GM12878 (cell line): ENCODE measurements around the gene VARS2. TPM values are rescaled to one million over a fixed set of nuclear protein-coding genes. Genes with fewer than 3 reads are reported as not detected.

ENCODE experiments used
- ATF7 ChIP-seq: fragments of 450-650 bp; IDR thresholded peaks from 2 replicates; pipeline ENCODE4 v1.6.1; 2016; ENCODE audit warnings: low read depth, mild to moderate bottlenecking
- BACH1 ChIP-seq: fragments of 450-650 bp; IDR thresholded peaks from 2 replicates; pipeline ENCODE4 v1.6.1; 2017; ENCODE audit warnings: mild to moderate bottlenecking, borderline replicate concordance
- BCL11A ChIP-seq: IDR thresholded peaks from 2 replicates; pipeline ENCODE4 v1.6.1; 2011; ENCODE audit warnings: low read depth, low read length
- BMI1 ChIP-seq: fragments of 450-650 bp; IDR thresholded peaks from 2 replicates; pipeline ENCODE4 v1.6.1; 2016; ENCODE audit warnings: mild to moderate bottlenecking, moderate library complexity, borderline replicate concordance
- DPF2 ChIP-seq: fragments of 450-650 bp; IDR thresholded peaks from 2 replicates; pipeline ENCODE4 v1.6.1; 2017; ENCODE audit warnings: mild to moderate bottlenecking
- FOS ChIP-seq: IDR thresholded peaks from 3 replicates; pipeline ENCODE4 v1.6.1; 2011; ENCODE audit warnings: borderline replicate concordance; ENCODE audit not compliant: insufficient read length; ENCODE audit errors: extremely low read depth
- MXI1 ChIP-seq: fragments of 150-350 bp; IDR thresholded peaks from 2 replicates; pipeline ENCODE4 v1.6.1; 2011; ENCODE audit warnings: low read depth, mild to moderate bottlenecking, inconsistent platforms, low read length, improper control_type of control experiment
- PAX5 ChIP-seq: IDR thresholded peaks from 2 replicates; pipeline ENCODE4 v1.6.1; 2011; ENCODE audit warnings: low read depth, low read length, borderline replicate concordance
- RBBP5 ChIP-seq: fragments of 200-600 bp; sonication (generic); conservative IDR thresholded peaks from 2 replicates; pipeline ENCODE4 v1.6.1; 2016
- RELA ChIP-seq: fragments of 450-650 bp; IDR thresholded peaks from 2 replicates; pipeline ENCODE4 v1.8.0; 2014; ENCODE audit warnings: borderline replicate concordance; ENCODE audit not compliant: partially characterized antibody
- RUNX3 ChIP-seq: IDR thresholded peaks from 2 replicates; pipeline ENCODE4 v1.6.1; 2012; ENCODE audit warnings: low read length, inconsistent platforms
- SPI1 ChIP-seq: IDR thresholded peaks from 2 replicates; pipeline ENCODE4 v1.6.1; 2011; ENCODE audit warnings: low read depth, mild to moderate bottlenecking, low read length, moderate library complexity, borderline replicate concordance; ENCODE audit not compliant: insufficient read depth
- SREBF1 ChIP-seq: IDR thresholded peaks from 2 replicates; pipeline ENCODE4 v1.6.1; 2012; ENCODE audit warnings: mild to moderate bottlenecking, low read length
- SRF ChIP-seq, 2 experiments: IDR thresholded peaks; 2 replicates each; pipeline ENCODE4 v1.6.1; 2011; ENCODE audit warnings: low read depth in 2 of 2, low read length in 2 of 2, mild to moderate bottlenecking in 1 of 2, moderate library complexity in 1 of 2
- STAT3 ChIP-seq: IDR thresholded peaks from 2 replicates; pipeline ENCODE4 v1.6.1; 2011; ENCODE audit warnings: low read depth, low read length, improper control_type of control experiment
- SUZ12 ChIP-seq: fragments of 200-600 bp; sonication (generic); IDR thresholded peaks from one replicate; pipeline ENCODE4 v1.6.1; 2018; ENCODE audit warnings: antibody characterized with exemption, mild to moderate bottlenecking; ENCODE audit not compliant: unreplicated experiment
- TBL1XR1 ChIP-seq: IDR thresholded peaks from 2 replicates; pipeline ENCODE4 v1.6.1; 2012; ENCODE audit warnings: low read depth, low read length, improper control_type of control experiment
- YY1 ChIP-seq: IDR thresholded peaks from 2 replicates; pipeline ENCODE4 v1.6.1; 2011; ENCODE audit warnings: low read depth, mild to moderate bottlenecking, low read length
- polyA plus RNA-seq, 11 experiments: library from polyadenylated mRNA; depleted of rRNA in 4 of 11; unstranded in 6 of 11; stranded (reverse) in 5 of 11; fragments of >200 nt; fragmentation: Nextera tagmentation in 4 of 11; fragmentation: Illumina TruSeq in 1 of 11; extraction: Ambion mirVana in 4 of 11; extraction: Trizol in 1 of 11; gene quantifications; 1 replicate in 1 of 11; 2 replicates in 10 of 11; pipeline versions ENCODE4 v1.2.1 to v1.2.3, GENCODE V29; 2011 to 2016; ENCODE audit warnings: inconsistent platforms in 2 of 11, missing spikeins in 2 of 11, low read depth in 1 of 11
- total RNA-seq, 4 experiments: library from RNA; depleted of rRNA in 3 of 4; stranded (reverse); fragments of >200 nt in 3 of 4; fragmentation: Illumina TruSeq in 1 of 4; extraction: Trizol in 1 of 4; gene quantifications; 2 replicates each; pipeline versions ENCODE4 v1.2.1 to v1.2.3, GENCODE V29; 2013 to 2021
- TF ChIP-seq, protein P1 (sequence below): IDR thresholded peaks from 2 replicates; pipeline ENCODE4 v1.6.1; 2011; ENCODE audit warnings: mild to moderate bottlenecking, low read depth, low read length, moderate library complexity; ENCODE audit not compliant: insufficient replicate concordance
- TF ChIP-seq, protein P2 (sequence below): IDR thresholded peaks from 2 replicates; pipeline ENCODE4 v1.6.1; 2011; ENCODE audit warnings: low read depth, low read length, improper control_type of control experiment, borderline replicate concordance
- TF ChIP-seq, protein P3 (sequence below): IDR thresholded peaks from 2 replicates; pipeline ENCODE4 v1.6.1; 2011; ENCODE audit warnings: borderline replicate concordance, low read depth, mild to moderate bottlenecking, moderate library complexity, low read length; ENCODE audit not compliant: insufficient read depth, poor library complexity, severe bottlenecking
- TF ChIP-seq, protein P4 (sequence below): fragments of 450-650 bp; formaldehyde crosslinking; IDR thresholded peaks from 2 replicates; pipeline ENCODE4 v1.4.0; 2020; ENCODE audit warnings: mild to moderate bottlenecking, moderate library complexity

VARS2 gene
- total and polyA plus RNA-seq, 10 of the 15 experiments (the other 5 are each of a cell fraction or from before 2014, with no cell fraction given), result 3.8 to 70.7 (median 49.1) TPM

DNA sequence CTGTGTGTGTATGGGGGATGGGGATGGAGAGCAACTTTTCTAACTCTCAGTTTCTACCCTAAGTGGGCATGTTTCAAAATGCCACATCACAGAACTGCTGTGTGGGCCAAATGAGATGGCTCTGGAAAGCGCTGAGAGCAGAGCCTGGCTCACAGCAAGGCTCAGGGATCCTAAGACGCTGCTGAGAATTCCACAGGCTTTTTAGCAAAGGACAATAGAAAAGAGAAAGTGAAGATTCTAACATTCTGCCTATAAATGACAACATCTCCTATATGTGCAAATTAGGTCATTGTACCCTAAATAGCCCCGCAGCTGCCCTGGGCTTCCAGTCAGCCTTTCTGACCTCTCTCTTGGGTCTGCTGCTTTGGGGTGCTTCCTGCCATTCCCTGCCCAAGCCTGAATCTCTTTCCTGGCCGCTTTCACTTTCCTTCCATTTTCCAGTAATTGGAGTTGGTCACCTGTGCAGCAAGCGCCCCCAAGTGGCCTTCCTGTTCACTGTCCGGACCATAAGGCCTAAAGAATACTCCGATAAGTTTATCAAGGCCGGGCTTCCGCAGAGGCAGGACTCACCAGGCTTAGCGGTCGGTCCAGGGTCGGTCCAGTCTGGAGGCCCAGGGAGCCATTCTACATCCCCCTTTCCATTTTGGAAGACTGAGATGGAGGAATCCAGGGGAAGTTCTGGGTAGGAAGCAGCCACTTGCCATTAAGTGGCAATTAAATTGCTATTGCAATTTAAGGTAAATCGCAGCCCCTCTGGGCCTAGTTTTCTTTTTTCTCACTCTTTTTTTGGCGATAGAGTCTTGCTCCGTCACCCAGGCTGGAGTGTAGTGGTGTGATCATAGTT is 36.4 kb upstream of the VARS2 start (continued):
- TF ChIP-seq RBBP5, result no peak
- TF ChIP-seq TBL1XR1, result no peak
- TF ChIP-seq BACH1, result 0 out of 2 replicates have a peak, but pooled peaks have one; percentile 18
- peak; percentile 79 for TF ChIP-seq YY1
- no peak for TF ChIP-seq SREBF1
- TF ChIP-seq, protein P1, sequence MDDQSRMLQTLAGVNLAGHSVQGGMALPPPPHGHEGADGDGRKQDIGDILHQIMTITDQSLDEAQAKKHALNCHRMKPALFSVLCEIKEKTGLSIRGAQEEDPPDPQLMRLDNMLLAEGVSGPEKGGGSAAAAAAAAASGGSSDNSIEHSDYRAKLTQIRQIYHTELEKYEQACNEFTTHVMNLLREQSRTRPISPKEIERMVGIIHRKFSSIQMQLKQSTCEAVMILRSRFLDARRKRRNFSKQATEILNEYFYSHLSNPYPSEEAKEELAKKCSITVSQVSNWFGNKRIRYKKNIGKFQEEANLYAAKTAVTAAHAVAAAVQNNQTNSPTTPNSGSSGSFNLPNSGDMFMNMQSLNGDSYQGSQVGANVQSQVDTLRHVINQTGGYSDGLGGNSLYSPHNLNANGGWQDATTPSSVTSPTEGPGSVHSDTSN, result no peak
- TF ChIP-seq DPF2, result 0 out of 2 replicates have a peak, but pooled peaks have one; percentile 20
- no peak for TF ChIP-seq SPI1
- no peak for TF ChIP-seq BCL11A
- TF ChIP-seq SUZ12, result no peak
- no peak for TF ChIP-seq FOS
- no peak; the same call in 1 of the 2 replicates for TF ChIP-seq RUNX3
- TF ChIP-seq, protein P2, sequence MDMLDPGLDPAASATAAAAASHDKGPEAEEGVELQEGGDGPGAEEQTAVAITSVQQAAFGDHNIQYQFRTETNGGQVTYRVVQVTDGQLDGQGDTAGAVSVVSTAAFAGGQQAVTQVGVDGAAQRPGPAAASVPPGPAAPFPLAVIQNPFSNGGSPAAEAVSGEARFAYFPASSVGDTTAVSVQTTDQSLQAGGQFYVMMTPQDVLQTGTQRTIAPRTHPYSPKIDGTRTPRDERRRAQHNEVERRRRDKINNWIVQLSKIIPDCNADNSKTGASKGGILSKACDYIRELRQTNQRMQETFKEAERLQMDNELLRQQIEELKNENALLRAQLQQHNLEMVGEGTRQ, result no peak
- no peak; the same call in 1 of the 2 replicates for TF ChIP-seq PAX5
- peak; percentile 7 for TF ChIP-seq RELA
- TF ChIP-seq, protein P3, sequence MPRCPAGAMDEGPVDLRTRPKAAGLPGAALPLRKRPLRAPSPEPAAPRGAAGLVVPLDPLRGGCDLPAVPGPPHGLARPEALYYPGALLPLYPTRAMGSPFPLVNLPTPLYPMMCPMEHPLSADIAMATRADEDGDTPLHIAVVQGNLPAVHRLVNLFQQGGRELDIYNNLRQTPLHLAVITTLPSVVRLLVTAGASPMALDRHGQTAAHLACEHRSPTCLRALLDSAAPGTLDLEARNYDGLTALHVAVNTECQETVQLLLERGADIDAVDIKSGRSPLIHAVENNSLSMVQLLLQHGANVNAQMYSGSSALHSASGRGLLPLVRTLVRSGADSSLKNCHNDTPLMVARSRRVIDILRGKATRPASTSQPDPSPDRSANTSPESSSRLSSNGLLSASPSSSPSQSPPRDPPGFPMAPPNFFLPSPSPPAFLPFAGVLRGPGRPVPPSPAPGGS, result no peak
- no peak for TF ChIP-seq STAT3
- TF ChIP-seq, protein P4, sequence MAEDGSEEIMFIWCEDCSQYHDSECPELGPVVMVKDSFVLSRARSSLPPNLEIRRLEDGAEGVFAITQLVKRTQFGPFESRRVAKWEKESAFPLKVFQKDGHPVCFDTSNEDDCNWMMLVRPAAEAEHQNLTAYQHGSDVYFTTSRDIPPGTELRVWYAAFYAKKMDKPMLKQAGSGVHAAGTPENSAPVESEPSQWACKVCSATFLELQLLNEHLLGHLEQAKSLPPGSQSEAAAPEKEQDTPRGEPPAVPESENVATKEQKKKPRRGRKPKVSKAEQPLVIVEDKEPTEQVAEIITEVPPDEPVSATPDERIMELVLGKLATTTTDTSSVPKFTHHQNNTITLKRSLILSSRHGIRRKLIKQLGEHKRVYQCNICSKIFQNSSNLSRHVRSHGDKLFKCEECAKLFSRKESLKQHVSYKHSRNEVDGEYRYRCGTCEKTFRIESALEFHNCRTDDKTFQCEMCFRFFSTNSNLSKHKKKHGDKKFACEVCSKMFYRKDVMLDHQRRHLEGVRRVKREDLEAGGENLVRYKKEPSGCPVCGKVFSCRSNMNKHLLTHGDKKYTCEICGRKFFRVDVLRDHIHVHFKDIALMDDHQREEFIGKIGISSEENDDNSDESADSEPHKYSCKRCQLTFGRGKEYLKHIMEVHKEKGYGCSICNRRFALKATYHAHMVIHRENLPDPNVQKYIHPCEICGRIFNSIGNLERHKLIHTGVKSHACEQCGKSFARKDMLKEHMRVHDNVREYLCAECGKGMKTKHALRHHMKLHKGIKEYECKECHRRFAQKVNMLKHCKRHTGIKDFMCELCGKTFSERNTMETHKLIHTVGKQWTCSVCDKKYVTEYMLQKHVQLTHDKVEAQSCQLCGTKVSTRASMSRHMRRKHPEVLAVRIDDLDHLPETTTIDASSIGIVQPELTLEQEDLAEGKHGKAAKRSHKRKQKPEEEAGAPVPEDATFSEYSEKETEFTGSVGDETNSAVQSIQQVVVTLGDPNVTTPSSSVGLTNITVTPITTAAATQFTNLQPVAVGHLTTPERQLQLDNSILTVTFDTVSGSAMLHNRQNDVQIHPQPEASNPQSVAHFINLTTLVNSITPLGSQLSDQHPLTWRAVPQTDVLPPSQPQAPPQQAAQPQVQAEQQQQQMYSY, result no peak
- no peak for TF ChIP-seq BMI1
- peak; percentile 93 for TF ChIP-seq ATF7
- no peak for TF ChIP-seq SRF (IDR thresholded peaks at IDR 0.05; ENCODE audit: low read depth in 2 of 2, low read length in 2 of 2)
- 0 out of 2 replicates have a peak, but pooled peaks have one; percentile 32 for TF ChIP-seq MXI1
